HuH-7.5 (cell line): Measurements from ENCODE around the gene PIK3CD.

Experiments
- DNase-seq: peaks from one replicate; pipeline ENCODE4 v3.0.0; 2011; ENCODE audit warnings: low spot score

The PIK3CD gene

GRCh38 chr1:9774712-9775679 lies 123.5 kb downstream of the PIK3CD start:
- no peak for DNase-seq

- no peak for DNase-seq
Observed at GRCh38 chr1:9776685-9777084, 125.2 kb downstream of the PIK3CD start.
